COR-L47 (cell line): ENCODE data around the gene C10orf90.

ENCODE experiments used
- DNase-seq: peaks from one replicate; lab custom pipeline; 2025; lab: John Stamatoyannopoulos, UW

The C10orf90 gene

DNA sequence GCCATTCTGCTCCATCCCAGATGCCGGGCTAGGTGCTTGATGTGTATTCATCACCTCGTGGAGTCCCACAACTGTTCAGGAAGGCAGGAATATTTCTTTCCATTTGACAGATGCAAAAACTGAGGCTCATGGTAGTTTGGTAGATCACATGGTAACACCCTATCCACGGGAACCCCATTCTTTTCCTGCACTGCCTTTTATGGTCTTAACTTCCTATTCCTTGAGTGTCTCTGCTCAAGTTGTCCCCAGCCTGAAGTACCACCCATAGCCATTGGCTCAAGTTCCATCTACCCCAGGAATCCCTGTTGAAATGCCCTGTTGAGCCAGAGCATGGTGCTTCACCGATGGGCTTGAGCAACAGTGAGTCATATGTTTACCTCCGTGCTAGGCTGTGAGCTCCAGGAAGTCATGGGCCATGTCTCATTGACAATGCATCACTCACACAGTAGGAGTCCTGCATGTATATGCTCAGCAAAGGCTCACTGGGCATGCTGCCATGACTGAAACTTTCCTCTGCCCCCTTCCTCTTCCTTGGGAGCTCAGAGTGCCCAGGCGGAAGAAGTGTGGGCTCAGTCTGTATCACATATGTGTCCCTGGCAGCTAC lies 210.5 kb downstream of the C10orf90 start:
- no peak for DNase-seq

DNA sequence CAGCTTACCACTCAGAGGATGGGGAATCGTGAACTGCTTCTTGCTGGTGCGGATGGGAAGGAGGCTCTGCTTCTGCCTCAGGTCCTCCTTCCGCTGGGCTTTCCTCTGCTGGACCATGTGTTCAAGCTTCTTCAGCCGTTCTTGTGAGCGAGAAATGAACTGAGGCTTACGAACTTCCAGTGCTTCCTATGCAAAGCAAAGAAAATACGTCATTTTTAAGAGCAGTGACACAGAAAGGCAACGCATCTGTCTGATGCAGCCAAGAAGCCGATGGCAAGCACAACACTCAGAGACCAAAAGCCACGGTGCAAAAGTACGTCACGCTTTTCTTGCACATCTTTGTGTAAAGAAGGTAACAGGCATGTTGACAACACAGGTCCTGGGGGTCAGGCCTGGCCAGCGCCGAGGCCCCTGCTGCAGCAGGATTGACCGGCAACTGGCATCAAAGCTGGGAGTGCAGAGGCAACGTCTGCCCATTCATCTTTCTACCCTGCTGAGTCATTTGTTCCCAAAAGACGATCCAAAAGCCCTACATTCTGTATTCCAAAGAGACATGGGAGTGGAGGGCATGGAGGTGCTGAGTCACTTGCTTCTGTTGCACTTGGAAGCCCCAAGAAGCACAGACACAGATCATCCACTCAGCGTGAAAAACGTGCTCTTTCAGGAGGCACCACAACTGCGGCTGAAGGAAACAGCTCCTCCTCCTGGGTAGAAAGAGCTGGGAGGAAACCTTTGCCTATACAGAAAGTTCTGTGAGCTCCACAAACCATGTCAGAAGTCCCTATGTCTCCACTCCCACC lies 211.3 kb downstream of the C10orf90 start:
- no peak for DNase-seq

- no peak for DNase-seq
Observed at GRCh38 chr10:126458466-126458865, 212.0 kb downstream of the C10orf90 start.

GRCh38 chr10:126456632-126457031 lies 213.9 kb downstream of the C10orf90 start:
- no peak for DNase-seq

GRCh38 chr10:126455766-126456405 lies 214.6 kb downstream of the C10orf90 start:
- no peak for DNase-seq

DNA sequence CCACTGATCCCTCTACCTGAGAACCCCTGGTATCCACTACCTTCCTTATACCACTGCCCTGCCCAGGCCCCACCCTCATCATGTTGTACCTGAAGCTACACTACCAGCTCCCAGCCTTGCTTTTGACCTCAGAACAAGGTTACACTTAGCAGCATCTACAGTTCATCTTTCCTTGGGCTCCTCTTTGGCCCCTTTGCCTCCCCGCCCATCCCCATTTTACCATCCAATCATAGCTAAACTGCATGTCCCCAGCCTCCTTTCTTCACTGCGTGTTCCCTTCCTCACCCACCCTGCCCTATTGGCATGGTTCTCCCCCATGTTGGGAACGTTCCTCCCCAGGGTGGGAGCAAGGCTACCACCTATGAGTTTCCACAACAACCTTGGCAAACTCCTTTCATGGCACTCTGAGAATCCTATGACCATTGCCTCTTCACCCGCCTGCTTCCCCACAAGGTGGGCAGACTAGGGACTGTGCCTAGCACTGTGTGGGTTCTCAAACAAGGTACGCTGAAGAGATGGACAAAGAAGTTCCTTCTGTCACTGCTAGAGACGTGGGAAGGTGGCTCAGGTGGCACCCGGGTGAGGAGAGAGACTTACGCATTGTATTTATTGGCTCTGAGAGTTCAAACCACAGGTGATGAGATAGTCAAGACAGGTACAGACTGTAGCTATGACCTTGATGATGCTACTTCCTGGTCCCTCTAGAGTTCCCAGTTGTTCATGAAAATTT lies 215.3 kb downstream of the C10orf90 start:
- DNase-seq, result no peak

DNA sequence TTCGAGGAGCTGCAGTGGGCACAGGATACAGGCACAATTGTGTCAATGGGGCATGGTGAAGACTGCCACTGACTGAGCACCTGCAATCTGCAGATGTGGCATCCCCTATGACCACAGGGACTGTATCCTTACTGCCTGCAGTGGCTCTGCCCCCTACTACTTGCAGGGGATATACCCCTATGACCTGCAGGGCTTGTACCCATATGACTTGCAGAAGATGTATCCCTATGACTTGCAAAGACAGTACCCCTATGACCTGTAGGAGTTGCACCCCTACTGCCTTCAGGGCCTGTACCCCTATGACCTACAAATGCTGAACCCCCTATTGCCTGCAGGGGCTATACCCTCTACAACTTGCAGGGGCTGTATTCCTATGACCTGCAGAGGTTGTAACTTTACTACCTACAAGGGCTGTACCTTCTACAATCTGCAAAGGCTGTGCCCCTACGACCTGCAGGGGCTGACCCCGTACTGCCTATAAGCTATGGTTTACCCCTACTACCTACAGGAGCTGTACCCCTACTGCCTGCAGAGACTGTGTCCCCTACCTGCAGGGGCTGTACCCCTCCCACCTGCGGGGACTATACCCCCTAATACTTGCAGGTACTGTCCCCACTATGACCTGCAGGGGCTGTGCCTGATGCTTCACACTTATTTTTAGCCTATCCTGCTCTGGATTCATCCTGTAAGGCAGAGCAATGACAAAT lies 216.3 kb downstream of the C10orf90 start:
- DNase-seq, result no peak

GRCh38 chr10:126452245-126452644 lies 218.2 kb downstream of the C10orf90 start:
- DNase-seq, result no peak

DNA sequence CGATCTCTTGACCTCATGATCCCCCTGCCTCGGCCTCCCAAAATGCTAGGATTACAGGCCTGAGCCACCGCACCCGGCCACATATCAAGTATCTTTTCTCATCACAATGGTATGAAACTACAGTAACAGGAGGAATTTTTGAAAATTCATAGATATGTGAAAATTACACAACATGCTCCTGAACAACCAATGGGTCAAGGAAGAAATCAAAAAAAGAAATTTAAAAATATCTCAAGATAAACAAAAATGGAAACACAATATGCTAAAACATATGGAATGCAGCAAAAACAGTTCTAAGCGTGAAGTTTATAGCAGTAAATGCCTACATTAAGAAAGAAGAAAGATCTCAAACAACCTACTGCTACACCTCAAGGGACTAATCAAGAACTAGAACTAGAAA lies 222.4 kb downstream of the C10orf90 start:
- no peak for DNase-seq

DNA sequence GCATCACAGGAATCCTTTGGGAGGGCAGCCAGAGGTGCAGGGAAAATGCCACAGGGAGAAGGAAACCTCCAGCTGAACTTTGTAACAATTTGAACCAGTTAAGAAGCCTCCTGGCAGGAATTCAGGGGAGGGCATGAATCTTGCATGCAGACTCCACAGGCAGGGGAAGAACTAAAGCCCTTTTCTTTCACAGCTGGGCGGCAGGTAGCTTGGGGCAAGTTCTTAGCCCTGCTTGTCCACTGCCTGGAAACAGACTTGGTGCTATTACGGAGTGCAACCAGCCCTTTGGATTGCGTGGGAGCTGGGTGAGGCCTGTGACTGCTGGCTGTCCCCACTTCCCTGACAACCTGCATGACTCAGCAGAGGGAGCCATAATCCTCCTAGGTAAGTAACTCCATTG lies 230.6 kb downstream of the C10orf90 start:
- no peak for DNase-seq

GRCh38 chr10:126438407-126438783 lies 232.1 kb downstream of the C10orf90 start:
- DNase-seq, result no peak

- no peak for DNase-seq
Observed at GRCh38 chr10:126437635-126438406, 232.7 kb downstream of the C10orf90 start.

- DNase-seq, result no peak
Observed at GRCh38 chr10:126434235-126434634, 236.3 kb downstream of the C10orf90 start.

DNA sequence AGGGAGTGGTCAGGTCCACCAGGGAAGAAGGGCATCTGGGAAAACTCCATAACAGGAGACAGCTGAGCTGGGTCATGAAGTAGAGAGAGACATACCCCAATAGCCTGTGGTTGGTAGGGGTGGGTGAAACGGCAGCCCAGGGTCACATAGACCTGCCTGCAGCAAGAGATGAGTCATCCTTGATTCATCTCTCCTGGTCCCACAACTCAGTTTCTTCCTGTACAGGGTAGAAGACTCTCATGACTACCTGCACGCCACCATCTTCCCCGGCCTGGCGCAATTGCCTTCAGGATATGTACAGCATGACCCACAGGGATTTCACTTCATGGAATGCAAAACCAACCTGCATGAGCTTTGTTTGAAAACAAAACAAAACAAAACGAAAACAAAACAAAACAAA lies 237.1 kb downstream of the C10orf90 start:
- DNase-seq, result no peak

DNA sequence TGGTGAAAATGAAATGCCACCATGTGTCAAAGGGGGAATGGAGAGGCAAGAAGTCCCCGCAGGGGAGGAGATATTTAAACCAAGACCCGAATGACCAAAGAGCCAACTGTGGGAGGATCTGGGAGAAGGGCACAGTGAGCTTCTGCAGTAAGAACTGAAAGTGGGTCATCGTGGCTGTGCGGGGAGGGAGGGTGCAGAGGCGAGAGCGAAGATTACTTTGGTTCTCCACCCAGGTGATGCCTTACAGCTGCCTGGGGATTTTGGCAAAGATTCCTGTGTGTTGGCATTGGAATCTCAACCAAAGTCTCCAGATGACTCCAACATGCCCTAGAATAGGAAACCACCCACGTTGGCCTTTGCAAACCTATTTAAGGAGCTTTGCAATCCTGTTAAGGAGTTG lies 238.0 kb downstream of the C10orf90 start:
- no peak for DNase-seq

DNA sequence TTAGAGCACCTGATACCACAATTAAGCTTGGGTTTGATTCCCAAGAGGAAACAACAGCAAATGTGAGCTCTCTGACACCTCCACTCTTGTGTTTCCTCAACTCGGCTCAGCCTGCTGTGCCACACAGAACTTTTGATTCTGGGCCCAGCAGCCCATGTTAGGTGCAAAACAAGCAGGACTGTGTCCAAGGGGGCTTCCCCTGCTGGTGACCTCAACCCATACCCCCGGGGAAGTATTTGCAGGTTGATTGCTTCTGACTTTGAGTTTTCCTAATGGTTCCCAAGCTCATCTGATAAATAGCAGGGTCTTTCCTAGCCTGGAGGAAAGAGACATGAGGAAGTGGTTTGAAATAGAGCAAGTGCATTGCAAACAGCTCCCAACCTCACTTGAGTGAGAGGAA lies 238.7 kb downstream of the C10orf90 start:
- DNase-seq, result no peak

- no peak for DNase-seq
Observed at GRCh38 chr10:126430512-126430911, 240.0 kb downstream of the C10orf90 start.

GRCh38 chr10:126429275-126429674 lies 241.2 kb downstream of the C10orf90 start:
- DNase-seq, result no peak

- DNase-seq, result no peak
Observed at GRCh38 chr10:126425489-126426065, 244.9 kb downstream of the C10orf90 start.

DNA sequence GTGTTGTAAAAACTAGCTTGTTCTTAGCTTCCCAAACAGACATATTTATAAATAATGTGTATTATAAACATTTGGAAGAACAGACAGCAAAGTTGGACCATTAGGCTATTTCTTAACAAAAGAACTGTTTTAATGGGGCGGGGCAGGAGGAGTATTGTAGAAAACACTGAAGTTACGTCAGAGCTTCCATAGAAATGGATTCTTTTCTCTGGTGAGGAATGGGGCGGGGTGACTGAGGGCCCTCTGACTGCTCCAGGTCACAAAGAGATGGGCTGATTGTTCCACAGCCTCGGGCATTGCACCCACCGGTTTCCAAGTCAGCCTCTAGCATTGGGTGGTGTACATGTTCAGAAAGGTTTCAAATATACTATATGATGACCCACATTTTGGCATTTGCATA lies 245.5 kb downstream of the C10orf90 start:
- no peak for DNase-seq
